T-helper 17 cell (primary cell): ENCODE measurements around the gene GDPGP1. TPM values are rescaled to one million over a fixed set of nuclear protein-coding genes. Genes with fewer than 3 reads are reported as not detected.
A peak's percentile ranks its signal among the peaks of the same experiment; 100 is the strongest.
"Not testable (repeated sequence)": the region's sequence is repeated elsewhere in the genome, so short reads cannot be mapped to it uniquely, and the experiment has no call there.

Source experiments
- ATAC-seq: fragments of 150-1000 bp; cut with Tn5 transposase; 2 replicates; pipeline ENCODE4 v1.10.0; 2021; ENCODE audit warnings: mild to moderate bottlenecking, moderate library complexity
- DNase-seq, 3 donors: peaks; one replicate each; pipeline versions ENCODE4 v3.0.0 to v3.0.0-alpha.2; 2020 to 2021
- H3K9me3 ChIP-seq: one replicate; pipeline ENCODE4 v1.7.0; 2013; ENCODE audit warnings: low read length, mild to moderate bottlenecking; ENCODE audit not compliant: control insufficient read depth, poor library complexity, severe bottlenecking
- H3K27ac Mint-ChIP-seq: one replicate; pipeline ENCODE4 v1.8.0; 2022; ENCODE audit warnings: mild to moderate bottlenecking, moderate library complexity, mixed read lengths
- H3K27me3 Mint-ChIP-seq: one replicate; pipeline ENCODE4 v1.8.0; 2022; ENCODE audit warnings: mixed read lengths
- H3K36me3 Mint-ChIP-seq: one replicate; pipeline ENCODE4 v1.8.0; 2022; ENCODE audit warnings: low read depth, mixed read lengths
- H3K4me1 Mint-ChIP-seq: one replicate; pipeline ENCODE4 v1.8.0; 2022; ENCODE audit warnings: mild to moderate bottlenecking, mixed read lengths
- H3K4me3 Mint-ChIP-seq: one replicate; pipeline ENCODE4 v1.8.0; 2022; ENCODE audit warnings: mild to moderate bottlenecking, moderate library complexity, mixed read lengths
- total RNA-seq, 4 donors: library from RNA in 2 of 4; stranded (reverse) in 2 of 4; gene quantifications; one replicate each; pipeline ENCODE4 v1.2.3 and lab custom pipeline; 2022 to 2026

GDPGP1 gene
- total RNA-seq, 2 donors from 2014 or later, result 3.7 to 4.6 TPM

GRCh38 chr15:90266061-90266431 is 32.0 kb downstream of the GDPGP1 start:
- Mint-ChIP-seq H3K4me1 (peaks cover 49% of the 10 kb centered on the region), H3K27me3 (no peaks in the 10 kb centered on the region), H3K27ac (peak overlapping the region; percentile 98), H3K4me3 (peak overlapping the region; percentile 96), H3K36me3 (peaks cover 11% of the 10 kb centered on the region)
- peak; percentile 49 for ATAC-seq
- peak in 2 of 3 donors; percentile 34 to 37 for DNase-seq
- H3K9me3 ChIP-seq, result no peaks in the 10 kb centered on the region

GRCh38 chr15:90266485-90266884 is 32.5 kb downstream of the GDPGP1 start:
- H3K36me3 Mint-ChIP-seq, result peaks cover 13% of the 10 kb centered on the region
- peak overlapping the region; percentile 96 for H3K4me3 Mint-ChIP-seq
- peaks cover 53% of the 10 kb centered on the region for H3K4me1 Mint-ChIP-seq
- no peak for DNase-seq
- no peak for ATAC-seq
- no peaks in the 10 kb centered on the region for H3K9me3 ChIP-seq
- H3K27ac Mint-ChIP-seq, result peak overlapping the region; percentile 98
- no peaks in the 10 kb centered on the region for H3K27me3 Mint-ChIP-seq

GRCh38 chr15:90268415-90268814 is 34.4 kb downstream of the GDPGP1 start:
- Mint-ChIP-seq H3K4me1 (peaks cover 59% of the 10 kb centered on the region), H3K4me3 (peak overlapping the region; percentile 96), H3K36me3 (peaks cover 17% of the 10 kb centered on the region), H3K27ac (peak overlapping the region; percentile 98), H3K27me3 (no peaks in the 10 kb centered on the region)
- ATAC-seq (no peak), DNase-seq (no peak)
- H3K9me3 ChIP-seq, result no peaks in the 10 kb centered on the region

- Mint-ChIP-seq H3K36me3 (peaks cover 18% of the 10 kb centered on the region), H3K4me1 (peaks cover 53% of the 10 kb centered on the region), H3K4me3 (no peak overlapping the region), H3K27ac (peak overlapping the region; percentile 67), H3K27me3 (no peaks in the 10 kb centered on the region)
- no peaks in the 10 kb centered on the region for H3K9me3 ChIP-seq
- ATAC-seq, result no peak
- no peak for DNase-seq
These were observed 36.6 kb downstream of the GDPGP1 start for GRCh38 chr15:90270502-90271150.

GRCh38 chr15:90271459-90272166 is 37.6 kb downstream of the GDPGP1 start:
- H3K27me3 Mint-ChIP-seq, result no peaks in the 10 kb centered on the region
- DNase-seq (no peak), ATAC-seq (no peak)
- H3K36me3 Mint-ChIP-seq, result peaks cover 18% of the 10 kb centered on the region
- no peak overlapping the region for H3K4me3 Mint-ChIP-seq
- H3K9me3 ChIP-seq, result no peaks in the 10 kb centered on the region
- peak overlapping the region; percentile 67 for H3K27ac Mint-ChIP-seq
- H3K4me1 Mint-ChIP-seq, result peaks cover 48% of the 10 kb centered on the region

- not testable (repeated sequence) for H3K4me3 Mint-ChIP-seq, H3K36me3 Mint-ChIP-seq, DNase-seq, H3K4me1 Mint-ChIP-seq, H3K27me3 Mint-ChIP-seq, H3K9me3 ChIP-seq, H3K27ac Mint-ChIP-seq, ATAC-seq
These were observed 44.5 kb downstream of the GDPGP1 start for GRCh38 chr15:90278467-90278866.

GRCh38 chr15:90280743-90281142 is 46.7 kb downstream of the GDPGP1 start:
- not testable (repeated sequence) for H3K36me3 Mint-ChIP-seq, DNase-seq, H3K4me3 Mint-ChIP-seq, ATAC-seq, H3K9me3 ChIP-seq, H3K27me3 Mint-ChIP-seq, H3K4me1 Mint-ChIP-seq, H3K27ac Mint-ChIP-seq

- ATAC-seq, H3K4me3 Mint-ChIP-seq, H3K9me3 ChIP-seq, H3K36me3 Mint-ChIP-seq, H3K27ac Mint-ChIP-seq, DNase-seq, H3K27me3 Mint-ChIP-seq, H3K4me1 Mint-ChIP-seq: not testable (repeated sequence)
These were observed 47.6 kb downstream of the GDPGP1 start for GRCh38 chr15:90281637-90282036.

- DNase-seq (no peak), ATAC-seq (peak; percentile 85)
- Mint-ChIP-seq H3K27ac (no peak overlapping the region), H3K27me3 (no peaks in the 10 kb centered on the region), H3K4me1 (no peaks in the 10 kb centered on the region), H3K4me3 (no peak overlapping the region), H3K36me3 (no peaks in the 10 kb centered on the region)
- no peaks in the 10 kb centered on the region for H3K9me3 ChIP-seq
These were observed 52.7 kb downstream of the GDPGP1 start for GRCh38 chr15:90286678-90287077.

GRCh38 chr15:90287101-90287500 is 53.1 kb downstream of the GDPGP1 start:
- H3K27me3 Mint-ChIP-seq, result no peaks in the 10 kb centered on the region
- H3K9me3 ChIP-seq, result no peaks in the 10 kb centered on the region
- H3K4me3 Mint-ChIP-seq, result no peak overlapping the region
- no peaks in the 10 kb centered on the region for H3K4me1 Mint-ChIP-seq
- ATAC-seq (no peak), DNase-seq (no peak)
- no peak overlapping the region for H3K27ac Mint-ChIP-seq
- H3K36me3 Mint-ChIP-seq, result no peaks in the 10 kb centered on the region

- H3K27me3 Mint-ChIP-seq, result no peaks in the 10 kb centered on the region
- H3K27ac Mint-ChIP-seq, result no peak overlapping the region
- H3K4me3 Mint-ChIP-seq, result no peak overlapping the region
- no peak for ATAC-seq
- no peaks in the 10 kb centered on the region for H3K36me3 Mint-ChIP-seq
- H3K9me3 ChIP-seq, result no peaks in the 10 kb centered on the region
- DNase-seq, result no peak
- no peaks in the 10 kb centered on the region for H3K4me1 Mint-ChIP-seq
These were observed 53.9 kb downstream of the GDPGP1 start for GRCh38 chr15:90287946-90288345.

GRCh38 chr15:90291679-90292356 is 57.8 kb downstream of the GDPGP1 start:
- peaks cover 10% of the 10 kb centered on the region for H3K4me1 Mint-ChIP-seq
- no peak for DNase-seq

GRCh38 chr15:90293040-90293810 is 59.2 kb downstream of the GDPGP1 start:
- H3K27ac Mint-ChIP-seq, H3K4me3 Mint-ChIP-seq, H3K4me1 Mint-ChIP-seq, H3K36me3 Mint-ChIP-seq, H3K9me3 ChIP-seq: not testable (repeated sequence)
- peaks cover 12% of the 10 kb centered on the region for H3K27me3 Mint-ChIP-seq
- DNase-seq (peak; percentile 38 to 70 (median 44)), ATAC-seq (peak; percentile 40)

More at GRCh38 chr15:90291679-90292356, 57.8 kb downstream of the GDPGP1 start:
- H3K4me3 Mint-ChIP-seq, result no peak overlapping the region
- peaks cover 12% of the 10 kb centered on the region for H3K27me3 Mint-ChIP-seq
- no peak overlapping the region for H3K27ac Mint-ChIP-seq
- no peak for ATAC-seq
- H3K36me3 Mint-ChIP-seq, result no peaks in the 10 kb centered on the region
- H3K9me3 ChIP-seq, result no peaks in the 10 kb centered on the region
